HepG2 (cell line): Measurements from ENCODE around the gene HTD2. TPM values are rescaled to one million over a fixed set of nuclear protein-coding genes. Genes with fewer than 3 reads are reported as not detected.

Experiments
- GLMP ChIP-seq: sonication (generic); formaldehyde crosslinking; IDR thresholded peaks from 2 replicates; pipeline ENCODE4 v1.9.0; 2021; ENCODE audit warnings: missing genetic modification reagents, mild to moderate bottlenecking, borderline replicate concordance
- PITX1 ChIP-seq: sonication (generic); formaldehyde crosslinking; IDR thresholded peaks from 2 replicates; pipeline ENCODE4 v1.5.1; 2020; ENCODE audit warnings: mild to moderate bottlenecking, missing genetic modification reagents
- POGZ ChIP-seq: sonication (generic); formaldehyde crosslinking; IDR thresholded peaks from 2 replicates; pipeline ENCODE4 v1.4.0; 2020; ENCODE audit warnings: mild to moderate bottlenecking, missing genetic modification reagents
- TBL1XR1 ChIP-seq: fragments of 150-350 bp; IDR thresholded peaks from 2 replicates; pipeline ENCODE4 v1.6.1; 2014; ENCODE audit warnings: borderline replicate concordance, low read length; ENCODE audit not compliant: partially characterized antibody
- ZNF18 ChIP-seq: sonication (generic); formaldehyde crosslinking; IDR thresholded peaks from 2 replicates; pipeline ENCODE4 v1.8.0; 2022; ENCODE audit warnings: mild to moderate bottlenecking, missing genetic modification reagents; ENCODE audit not compliant: insufficient replicate concordance
- ZNF446 ChIP-seq: sonication (generic); formaldehyde crosslinking; IDR thresholded peaks from 2 replicates; pipeline ENCODE4 v1.5.0; 2020; ENCODE audit warnings: mild to moderate bottlenecking, missing genetic modification reagents
- ZNF580 ChIP-seq: IDR thresholded peaks from 2 replicates; pipeline ENCODE4 v1.6.1; 2016; ENCODE audit warnings: low read depth, borderline replicate concordance
- ZNF614 ChIP-seq: IDR thresholded peaks from 2 replicates; pipeline ENCODE4 v1.6.1; 2018; ENCODE audit warnings: missing biosample characterization, missing genetic modification reagents, inconsistent platforms, borderline replicate concordance
- ZNF768 ChIP-seq: sonication (generic); formaldehyde crosslinking; IDR thresholded peaks from 2 replicates; pipeline ENCODE4 v1.4.0; 2020; ENCODE audit warnings: missing genetic modification reagents
- polyA plus RNA-seq, 8 experiments: library from polyadenylated mRNA; depleted of rRNA in 3 of 8; stranded (reverse) in 7 of 8; unstranded in 1 of 8; fragments of >200 nt; fragmentation: Illumina TruSeq in 4 of 8; extraction: Trizol in 4 of 8; gene quantifications; 2 replicates each; pipeline versions ENCODE4 v1.2.1 to v1.2.3, GENCODE V29; 2011 to 2016; ENCODE audit warnings: low read depth in 4 of 8, missing spikeins in 1 of 8, mixed read lengths in 1 of 8; ENCODE audit not compliant: insufficient read depth in 1 of 8
- total RNA-seq, 5 experiments: library from RNA; depleted of rRNA; stranded (reverse); fragments of >200 nt; fragmentation: Illumina TruSeq; extraction: Trizol; gene quantifications; 2 replicates each; pipeline ENCODE4 v1.2.3, GENCODE V29; 2016; ENCODE audit warnings: low read depth in 1 of 5
- TF ChIP-seq, protein P1 (sequence below): sonication (generic); formaldehyde crosslinking; IDR thresholded peaks from 2 replicates; pipeline ENCODE4 v1.4.0; 2020; ENCODE audit warnings: missing genetic modification reagents
- TF ChIP-seq, protein P2 (sequence below), 2 experiments: IDR thresholded peaks; 2 replicates each; pipeline ENCODE4 v1.6.1; 2011 to 2012; ENCODE audit warnings: low read length in 2 of 2, borderline replicate concordance in 1 of 2, low read depth in 1 of 2, mild to moderate bottlenecking in 1 of 2, moderate library complexity in 1 of 2
- TF ChIP-seq, protein P3 (sequence below): IDR thresholded peaks from 2 replicates; pipeline ENCODE4 v1.6.1; 2018; ENCODE audit warnings: missing genetic modification reagents, mild to moderate bottlenecking, missing compliant biosample characterization
- TF ChIP-seq, protein P4 (sequence below): sonication (generic); formaldehyde crosslinking; IDR thresholded peaks from 2 replicates; pipeline ENCODE4 v1.4.0; 2020; ENCODE audit warnings: missing genetic modification reagents, borderline replicate concordance

HTD2 gene
- total and polyA plus RNA-seq, 2 of the 13 experiments (the other 11 are each of a cell fraction or from before 2014, with no cell fraction given) = 8.6 to 13.7 TPM

GRCh38 chr3:58305882-58306711 is at the start of gene HTD2, which contains the start of gene RPP14 (continued):
- TF ChIP-seq, protein P1, sequence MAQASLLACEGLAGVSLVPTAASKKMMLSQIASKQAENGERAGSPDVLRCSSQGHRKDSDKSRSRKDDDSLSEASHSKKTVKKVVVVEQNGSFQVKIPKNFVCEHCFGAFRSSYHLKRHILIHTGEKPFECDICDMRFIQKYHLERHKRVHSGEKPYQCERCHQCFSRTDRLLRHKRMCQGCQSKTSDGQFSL (CRISPR knock-in tag) = no peak
- TF ChIP-seq TBL1XR1 (peak; percentile 40), POGZ (CRISPR knock-in tag) (peak; percentile 97), ZNF614 (peak; percentile 58; the same call in 1 of the 2 replicates), ZNF446 (CRISPR knock-in tag) (0 out of 2 replicates have a peak, but pooled peaks have one; percentile 22), ZNF18 (no peak), ZNF580 (CRISPR knock-in tag) (peak; percentile 81), GLMP (no peak), PITX1 (peak; percentile 86), ZNF768 (CRISPR knock-in tag) (peak; percentile 63; the same call in 1 of the 2 replicates)
- TF ChIP-seq, protein P2, sequence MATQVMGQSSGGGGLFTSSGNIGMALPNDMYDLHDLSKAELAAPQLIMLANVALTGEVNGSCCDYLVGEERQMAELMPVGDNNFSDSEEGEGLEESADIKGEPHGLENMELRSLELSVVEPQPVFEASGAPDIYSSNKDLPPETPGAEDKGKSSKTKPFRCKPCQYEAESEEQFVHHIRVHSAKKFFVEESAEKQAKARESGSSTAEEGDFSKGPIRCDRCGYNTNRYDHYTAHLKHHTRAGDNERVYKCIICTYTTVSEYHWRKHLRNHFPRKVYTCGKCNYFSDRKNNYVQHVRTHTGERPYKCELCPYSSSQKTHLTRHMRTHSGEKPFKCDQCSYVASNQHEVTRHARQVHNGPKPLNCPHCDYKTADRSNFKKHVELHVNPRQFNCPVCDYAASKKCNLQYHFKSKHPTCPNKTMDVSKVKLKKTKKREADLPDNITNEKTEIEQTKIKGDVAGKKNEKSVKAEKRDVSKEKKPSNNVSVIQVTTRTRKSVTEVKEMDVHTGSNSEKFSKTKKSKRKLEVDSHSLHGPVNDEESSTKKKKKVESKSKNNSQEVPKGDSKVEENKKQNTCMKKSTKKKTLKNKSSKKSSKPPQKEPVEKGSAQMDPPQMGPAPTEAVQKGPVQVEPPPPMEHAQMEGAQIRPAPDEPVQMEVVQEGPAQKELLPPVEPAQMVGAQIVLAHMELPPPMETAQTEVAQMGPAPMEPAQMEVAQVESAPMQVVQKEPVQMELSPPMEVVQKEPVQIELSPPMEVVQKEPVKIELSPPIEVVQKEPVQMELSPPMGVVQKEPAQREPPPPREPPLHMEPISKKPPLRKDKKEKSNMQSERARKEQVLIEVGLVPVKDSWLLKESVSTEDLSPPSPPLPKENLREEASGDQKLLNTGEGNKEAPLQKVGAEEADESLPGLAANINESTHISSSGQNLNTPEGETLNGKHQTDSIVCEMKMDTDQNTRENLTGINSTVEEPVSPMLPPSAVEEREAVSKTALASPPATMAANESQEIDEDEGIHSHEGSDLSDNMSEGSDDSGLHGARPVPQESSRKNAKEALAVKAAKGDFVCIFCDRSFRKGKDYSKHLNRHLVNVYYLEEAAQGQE (IDR thresholded peaks at IDR 0.05; ENCODE audit: borderline replicate concordance in 1 of 2, low read depth in 1 of 2, low read length in 2 of 2) = peak in 1 of 2 experiments; percentile 29; a peak in 1 of 4 replicates
- TF ChIP-seq, protein P3, sequence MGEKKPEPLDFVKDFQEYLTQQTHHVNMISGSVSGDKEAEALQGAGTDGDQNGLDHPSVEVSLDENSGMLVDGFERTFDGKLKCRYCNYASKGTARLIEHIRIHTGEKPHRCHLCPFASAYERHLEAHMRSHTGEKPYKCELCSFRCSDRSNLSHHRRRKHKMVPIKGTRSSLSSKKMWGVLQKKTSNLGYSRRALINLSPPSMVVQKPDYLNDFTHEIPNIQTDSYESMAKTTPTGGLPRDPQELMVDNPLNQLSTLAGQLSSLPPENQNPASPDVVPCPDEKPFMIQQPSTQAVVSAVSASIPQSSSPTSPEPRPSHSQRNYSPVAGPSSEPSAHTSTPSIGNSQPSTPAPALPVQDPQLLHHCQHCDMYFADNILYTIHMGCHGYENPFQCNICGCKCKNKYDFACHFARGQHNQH = peak; percentile 93
- TF ChIP-seq, protein P4, sequence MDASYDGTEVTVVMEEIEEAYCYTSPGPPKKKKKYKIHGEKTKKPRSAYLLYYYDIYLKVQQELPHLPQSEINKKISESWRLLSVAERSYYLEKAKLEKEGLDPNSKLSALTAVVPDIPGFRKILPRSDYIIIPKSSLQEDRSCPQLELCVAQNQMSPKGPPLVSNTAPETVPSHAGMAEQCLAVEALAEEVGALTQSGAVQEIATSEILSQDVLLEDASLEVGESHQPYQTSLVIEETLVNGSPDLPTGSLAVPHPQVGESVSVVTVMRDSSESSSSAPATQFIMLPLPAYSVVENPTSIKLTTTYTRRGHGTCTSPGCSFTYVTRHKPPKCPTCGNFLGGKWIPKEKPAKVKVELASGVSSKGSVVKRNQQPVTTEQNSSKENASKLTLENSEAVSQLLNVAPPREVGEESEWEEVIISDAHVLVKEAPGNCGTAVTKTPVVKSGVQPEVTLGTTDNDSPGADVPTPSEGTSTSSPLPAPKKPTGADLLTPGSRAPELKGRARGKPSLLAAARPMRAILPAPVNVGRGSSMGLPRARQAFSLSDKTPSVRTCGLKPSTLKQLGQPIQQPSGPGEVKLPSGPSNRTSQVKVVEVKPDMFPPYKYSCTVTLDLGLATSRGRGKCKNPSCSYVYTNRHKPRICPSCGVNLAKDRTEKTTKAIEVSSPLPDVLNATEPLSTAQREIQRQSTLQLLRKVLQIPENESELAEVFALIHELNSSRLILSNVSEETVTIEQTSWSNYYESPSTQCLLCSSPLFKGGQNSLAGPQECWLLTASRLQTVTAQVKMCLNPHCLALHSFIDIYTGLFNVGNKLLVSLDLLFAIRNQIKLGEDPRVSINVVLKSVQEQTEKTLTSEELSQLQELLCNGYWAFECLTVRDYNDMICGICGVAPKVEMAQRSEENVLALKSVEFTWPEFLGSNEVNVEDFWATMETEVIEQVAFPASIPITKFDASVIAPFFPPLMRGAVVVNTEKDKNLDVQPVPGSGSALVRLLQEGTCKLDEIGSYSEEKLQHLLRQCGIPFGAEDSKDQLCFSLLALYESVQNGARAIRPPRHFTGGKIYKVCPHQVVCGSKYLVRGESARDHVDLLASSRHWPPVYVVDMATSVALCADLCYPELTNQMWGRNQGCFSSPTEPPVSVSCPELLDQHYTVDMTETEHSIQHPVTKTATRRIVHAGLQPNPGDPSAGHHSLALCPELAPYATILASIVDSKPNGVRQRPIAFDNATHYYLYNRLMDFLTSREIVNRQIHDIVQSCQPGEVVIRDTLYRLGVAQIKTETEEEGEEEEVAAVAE (CRISPR knock-in tag) = peak; percentile 88
